ENCODE measurements around the gene CORIN.
"Not testable (repeated sequence)": the region's sequence is repeated elsewhere in the genome, so short reads cannot be mapped to it uniquely, and the experiment has no call there.

CORIN gene

DNA sequence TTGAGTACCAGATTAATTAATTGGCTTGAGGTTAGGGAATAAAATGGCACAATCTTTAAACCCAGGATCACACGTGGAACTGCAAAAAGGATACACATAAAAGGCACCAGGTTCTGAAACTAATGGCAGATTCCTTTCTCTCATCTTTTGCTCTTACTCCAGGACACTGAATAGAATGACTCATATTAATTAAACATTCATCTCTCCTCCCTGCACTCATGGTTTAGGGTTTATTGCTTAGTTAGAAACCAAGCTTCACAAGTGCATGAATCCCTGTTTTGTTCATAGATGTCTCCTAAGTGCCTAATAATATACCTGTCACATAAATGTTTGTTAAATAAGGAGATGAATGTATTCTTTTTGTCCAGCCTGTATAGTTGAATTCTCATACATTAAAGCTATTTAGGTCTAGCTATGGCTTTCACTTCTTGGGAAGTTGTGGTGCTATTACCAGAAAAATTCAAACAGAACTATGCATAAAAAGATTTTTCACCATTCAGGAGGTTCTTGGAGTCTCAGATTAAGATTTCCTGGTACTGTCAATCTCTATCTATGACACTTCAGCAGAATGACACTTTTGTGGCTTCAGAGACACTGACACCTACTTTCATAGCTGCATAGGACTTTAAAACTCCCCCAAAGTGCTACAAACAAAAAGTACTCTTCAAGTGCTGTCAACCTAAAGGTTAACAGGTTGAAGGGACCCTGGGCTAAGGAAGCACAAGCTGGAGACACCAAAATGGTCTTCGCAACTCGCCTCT lies 7.4 kb downstream of the CORIN start:
- DNase-seq: no peak

DNA sequence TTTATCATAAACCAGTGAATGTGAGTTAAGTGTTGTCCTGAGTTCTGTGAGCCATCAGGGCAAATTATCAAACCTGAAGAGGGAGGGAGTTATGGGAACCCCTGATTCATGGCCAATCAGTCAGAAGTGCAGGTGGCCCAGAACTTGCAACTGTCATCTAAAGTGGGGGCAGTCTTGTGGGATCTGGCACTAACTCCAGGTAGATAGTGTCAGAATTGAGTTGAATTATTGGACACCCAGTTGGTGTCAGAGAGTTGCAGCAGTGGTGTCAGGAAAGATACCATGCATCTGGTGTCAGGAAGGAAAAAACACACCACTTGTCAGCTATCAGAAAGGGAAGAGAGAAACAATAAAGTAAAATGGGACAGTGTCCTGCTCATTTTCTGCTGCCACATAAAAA lies 8.4 kb downstream of the CORIN start:
- DNase-seq: no peak

DNA sequence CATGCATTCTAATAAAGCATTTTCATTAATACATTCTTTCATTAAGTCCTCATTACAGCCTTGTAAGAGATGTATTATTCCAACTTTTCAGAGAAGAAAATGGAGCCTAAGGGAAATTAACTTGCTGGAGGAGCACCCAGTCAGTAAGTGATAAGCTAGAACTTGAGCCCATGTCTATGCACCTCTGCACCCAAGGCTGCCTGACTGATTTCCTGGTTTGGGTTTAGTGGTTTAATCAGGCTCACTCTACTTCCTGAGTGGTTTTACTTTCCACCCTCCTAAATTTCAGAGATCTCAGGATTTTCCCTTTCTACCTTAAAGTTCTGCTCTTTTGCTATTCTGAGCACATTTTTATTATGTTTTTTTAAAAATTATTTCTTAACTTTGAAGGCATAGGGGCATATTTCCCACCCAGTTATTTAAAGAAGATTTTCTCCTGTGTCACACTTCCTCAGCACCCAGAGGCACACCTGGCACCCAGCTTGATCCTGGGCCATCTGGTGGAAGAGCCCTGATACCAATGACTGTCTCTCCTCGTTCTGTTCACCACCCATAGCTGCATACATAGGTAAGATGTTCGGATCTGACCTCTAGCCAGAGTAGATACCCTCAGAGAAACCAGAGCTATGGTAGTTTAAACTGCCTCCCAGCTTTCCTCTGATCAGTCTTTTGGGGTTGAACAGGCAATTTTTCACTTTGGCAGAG lies 10.4 kb downstream of the CORIN start:
- DNase-seq: no peak

DNA sequence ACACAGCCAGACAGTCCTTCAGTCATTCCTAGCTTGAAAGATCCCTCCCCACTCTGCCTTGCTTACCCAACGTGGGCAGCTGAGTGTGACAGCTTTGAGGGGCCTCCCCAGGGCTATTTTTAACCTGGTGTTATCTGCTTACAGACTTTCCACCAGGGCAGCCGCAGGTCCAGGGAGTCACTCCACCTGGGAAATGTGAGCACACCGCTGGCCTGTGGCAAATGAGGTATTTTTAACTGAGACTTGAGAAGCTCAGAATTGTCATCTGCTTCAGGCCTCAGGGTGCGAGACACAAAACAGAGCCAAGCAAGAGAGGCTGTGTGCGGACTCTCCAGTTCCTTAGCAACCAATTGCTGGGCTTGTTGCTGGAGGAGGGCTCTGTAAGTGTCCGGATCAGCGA lies 13.0 kb downstream of the CORIN start:
- no peak for DNase-seq

DNA sequence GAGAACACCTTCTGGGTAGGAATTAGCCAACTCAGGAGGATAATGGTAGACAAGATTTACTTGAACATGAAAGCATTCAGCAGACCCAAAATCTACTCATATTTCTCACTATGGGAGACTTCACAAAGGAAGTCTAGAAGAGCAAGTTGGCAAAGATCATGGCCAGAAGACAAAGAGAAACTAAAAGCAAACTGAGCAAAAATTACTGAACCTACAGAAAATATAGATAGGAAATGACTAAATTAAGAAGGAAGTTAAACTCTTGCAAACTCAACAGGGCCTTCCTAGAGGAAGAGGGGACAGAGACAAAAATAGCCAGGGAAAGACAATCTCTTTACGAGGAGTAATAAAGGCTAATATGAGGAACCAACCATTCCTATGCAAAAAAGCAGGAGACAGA lies 18.7 kb downstream of the CORIN start:
- DNase-seq: no peak

DNA sequence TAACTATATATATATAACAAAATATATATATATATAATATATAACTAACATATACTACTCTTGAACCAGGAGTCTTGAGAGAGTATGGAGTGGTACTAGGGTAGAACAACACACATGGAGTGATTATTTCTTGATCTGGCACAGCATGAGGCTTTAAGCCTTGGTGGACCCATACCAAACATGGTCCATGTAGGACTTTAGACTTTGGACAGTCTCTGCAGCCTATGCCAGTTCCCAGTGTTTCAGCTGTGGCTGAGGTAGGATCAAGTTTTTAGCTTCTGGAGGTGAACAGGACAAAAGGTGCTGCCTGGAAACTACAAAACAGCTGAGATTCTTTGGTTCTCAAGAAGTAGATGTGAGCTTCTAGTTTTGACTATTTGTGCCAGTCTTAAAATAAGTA lies 20.6 kb downstream of the CORIN start:
- no peak for DNase-seq

DNA sequence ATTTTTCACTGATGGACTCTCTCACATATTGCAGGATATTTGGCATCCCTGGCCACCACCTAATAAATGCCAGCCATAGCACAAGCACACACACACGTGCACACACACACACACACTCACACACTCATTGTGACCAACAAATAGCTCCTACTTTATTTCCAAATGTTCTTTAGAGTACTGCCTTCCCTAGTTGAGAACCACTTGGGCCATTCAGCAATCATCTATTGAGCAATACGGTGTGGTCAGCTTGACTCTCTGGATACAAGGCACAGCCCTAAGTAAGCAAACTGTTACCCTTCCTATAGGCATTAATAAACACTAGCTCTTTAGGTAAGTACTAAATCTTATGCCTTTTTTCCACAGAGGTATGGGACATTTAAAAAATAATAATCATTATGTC lies 21.1 kb downstream of the CORIN start:
- no peak for DNase-seq

DNA sequence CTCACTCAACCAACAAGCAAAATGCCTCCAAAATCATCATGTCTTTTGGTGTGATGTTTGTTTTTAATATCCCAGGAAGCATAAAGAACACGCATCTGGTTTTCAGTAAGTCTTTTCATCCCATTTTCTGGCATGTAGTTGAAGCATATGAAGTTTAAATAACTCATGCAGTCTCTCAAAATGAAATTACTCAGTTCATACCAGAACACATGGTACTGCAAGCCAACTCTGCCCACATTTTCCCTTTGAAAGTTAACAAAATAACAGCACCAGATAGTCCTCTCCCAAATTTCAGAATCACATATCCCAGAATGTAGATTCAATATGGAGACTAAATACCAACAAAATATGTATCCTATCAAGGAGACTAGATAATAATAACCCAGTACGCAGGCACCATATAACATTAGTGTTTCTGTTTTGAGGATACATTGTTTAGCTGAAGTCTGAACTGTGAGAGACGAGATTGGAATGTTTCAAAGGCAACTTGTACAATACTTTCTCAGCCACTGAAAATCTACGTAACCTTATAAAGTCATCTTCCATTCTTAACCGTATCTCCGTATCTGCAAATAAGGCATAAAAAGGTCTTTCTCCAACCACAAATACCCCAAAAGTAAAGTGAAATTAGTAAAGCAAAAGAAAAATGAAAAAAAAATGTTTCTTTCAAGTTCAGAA lies 23.1 kb downstream of the CORIN start:
- DNase-seq: no peak

DNA sequence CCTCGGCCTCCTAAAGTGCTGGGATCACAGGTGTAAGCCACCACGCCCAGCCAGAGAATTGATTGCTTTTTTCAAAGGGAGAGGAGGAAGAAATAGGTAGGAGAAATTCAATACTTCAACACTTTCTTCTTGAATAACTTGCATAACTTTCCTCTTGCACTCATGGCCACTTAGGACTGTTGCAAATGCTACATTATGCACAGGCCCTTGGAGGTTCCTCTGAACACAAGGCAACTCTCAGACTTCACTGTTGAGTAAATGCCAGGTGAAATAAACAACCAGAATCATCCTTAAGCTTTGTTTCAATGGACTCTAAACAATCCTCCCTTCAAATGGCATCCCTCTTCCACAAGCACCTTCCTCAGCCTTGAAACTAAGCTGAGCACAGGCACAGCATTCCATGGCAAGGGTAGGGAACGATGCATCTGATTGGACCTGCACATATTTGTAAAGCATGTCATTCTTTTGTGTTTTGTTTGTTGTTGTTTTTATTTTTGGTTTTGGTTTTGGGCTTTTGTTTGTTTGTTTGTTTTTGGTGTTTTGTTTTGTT lies 28.1 kb downstream of the CORIN start:
- DNase-seq: no peak

DNA sequence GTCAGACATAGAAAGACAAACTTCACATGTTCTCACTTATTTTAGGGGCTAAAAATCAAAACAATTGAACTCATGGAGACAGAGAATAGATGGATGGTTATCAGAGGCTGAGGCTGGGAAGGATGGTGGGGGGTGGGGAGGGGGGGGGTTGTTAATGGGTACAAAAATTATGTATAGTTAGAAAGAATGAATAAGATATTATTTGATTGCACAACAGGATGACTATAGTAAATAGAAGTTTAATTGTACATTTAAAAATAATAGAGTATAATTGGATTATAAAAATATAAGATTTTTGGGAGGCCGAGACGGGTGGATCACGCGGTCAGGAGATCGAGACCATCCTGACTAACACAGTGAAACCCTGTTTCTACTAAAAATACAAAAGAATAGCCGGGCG lies 33.3 kb downstream of the CORIN start:
- DNase-seq: no peak

DNA sequence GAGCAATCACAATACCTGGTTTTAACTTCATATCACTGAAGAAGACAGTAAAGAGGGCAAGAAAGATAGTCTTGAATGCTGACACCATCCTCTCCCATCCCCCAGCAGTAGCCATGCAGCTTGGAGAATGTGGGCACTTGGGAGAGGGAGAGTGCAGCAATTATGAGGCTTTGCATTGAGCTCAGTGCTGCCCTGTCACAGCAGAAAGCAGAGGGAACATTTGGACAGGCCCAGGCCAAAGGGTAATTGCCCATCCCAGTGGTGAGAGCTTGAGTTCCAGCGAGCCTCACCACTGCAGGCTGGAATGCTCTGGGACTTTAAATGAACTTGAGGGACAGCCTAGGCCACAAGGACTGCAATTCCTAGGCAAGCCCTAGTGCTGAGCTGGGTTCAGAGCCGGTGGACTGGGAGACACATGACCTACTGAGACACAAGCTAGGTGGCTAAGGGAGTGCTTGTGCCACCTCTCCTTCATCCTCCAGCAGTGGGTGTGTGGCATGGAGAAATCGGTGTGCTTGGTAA lies 36.3 kb downstream of the CORIN start:
- DNase-seq: no peak

DNA sequence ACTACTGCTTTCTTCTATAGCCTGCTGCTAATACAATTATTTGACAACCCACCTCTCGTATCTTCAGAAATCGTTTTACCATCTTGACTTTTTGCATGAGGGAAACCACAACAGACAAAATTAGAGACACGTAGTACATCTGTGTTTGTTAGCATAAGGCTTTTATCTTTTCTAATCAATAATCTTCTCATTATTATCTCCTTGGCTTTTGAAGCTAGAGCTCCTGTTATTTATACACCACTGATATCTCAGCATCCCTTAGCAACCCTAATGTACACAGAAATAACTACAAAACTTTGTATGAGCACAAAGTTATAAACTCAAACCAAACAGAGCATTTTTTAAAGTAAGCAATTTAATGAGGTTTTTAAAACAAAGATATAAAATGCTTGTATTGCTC lies 39.7 kb downstream of the CORIN start:
- no peak for DNase-seq

DNA sequence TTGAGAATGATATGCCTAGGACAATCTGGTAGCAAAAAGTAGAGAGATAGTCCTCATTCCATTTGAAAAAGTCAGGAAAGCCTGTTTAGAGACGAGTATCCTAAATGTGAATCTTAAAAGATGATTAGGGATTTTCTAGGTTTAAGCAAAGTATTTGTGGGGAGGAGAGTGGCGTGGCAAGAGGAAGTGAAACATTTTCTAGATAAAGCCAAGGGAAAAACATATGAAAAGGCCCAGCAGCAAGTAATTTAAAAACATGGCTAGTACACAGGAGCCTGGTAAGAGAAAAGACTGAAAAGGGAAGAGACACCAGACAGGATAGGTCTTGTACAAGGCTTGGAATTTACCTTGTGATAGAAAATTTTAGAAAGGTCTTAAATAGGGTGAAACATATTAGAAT lies 45.9 kb downstream of the CORIN start:
- no peak for DNase-seq

DNA sequence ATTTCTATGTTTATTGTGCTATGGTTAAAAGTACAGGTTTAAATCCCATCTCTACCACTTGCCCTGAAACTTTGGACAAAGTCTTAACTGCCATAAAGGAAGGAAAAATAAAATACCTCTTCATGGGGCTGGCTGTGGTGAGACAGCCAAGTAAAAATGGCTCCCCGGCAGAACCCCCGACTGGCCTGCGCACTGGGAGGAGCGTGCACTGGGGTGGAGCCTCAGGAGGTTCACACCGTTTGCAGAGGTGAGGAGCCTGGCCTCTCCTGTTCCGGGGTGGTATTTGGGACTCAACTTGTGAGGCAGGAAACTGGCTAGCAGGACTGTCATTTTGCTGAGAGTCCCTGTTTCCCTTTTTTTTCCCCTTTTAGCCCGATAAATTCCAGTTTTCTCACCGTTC lies 47.8 kb downstream of the CORIN start:
- DNase-seq: no peak

DNA sequence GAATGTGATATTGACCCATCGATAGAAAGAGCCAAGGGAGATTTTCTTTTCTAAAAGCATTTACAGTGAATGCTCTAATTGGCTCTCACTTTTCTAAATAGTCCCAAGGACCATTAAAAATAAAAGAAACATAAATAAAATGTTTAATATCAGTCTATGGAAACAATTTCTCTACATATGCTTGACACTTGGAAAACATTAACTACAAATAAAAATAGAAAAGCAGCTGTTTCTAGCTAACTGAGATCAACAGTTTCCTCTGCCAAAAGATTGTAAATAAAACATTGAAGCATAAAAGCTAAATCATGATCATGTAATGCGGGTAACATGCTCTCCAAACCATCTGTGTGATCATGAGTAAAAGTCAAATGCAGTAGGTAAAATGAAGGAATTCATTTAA lies 49.7 kb downstream of the CORIN start:
- no peak for DNase-seq

DNA sequence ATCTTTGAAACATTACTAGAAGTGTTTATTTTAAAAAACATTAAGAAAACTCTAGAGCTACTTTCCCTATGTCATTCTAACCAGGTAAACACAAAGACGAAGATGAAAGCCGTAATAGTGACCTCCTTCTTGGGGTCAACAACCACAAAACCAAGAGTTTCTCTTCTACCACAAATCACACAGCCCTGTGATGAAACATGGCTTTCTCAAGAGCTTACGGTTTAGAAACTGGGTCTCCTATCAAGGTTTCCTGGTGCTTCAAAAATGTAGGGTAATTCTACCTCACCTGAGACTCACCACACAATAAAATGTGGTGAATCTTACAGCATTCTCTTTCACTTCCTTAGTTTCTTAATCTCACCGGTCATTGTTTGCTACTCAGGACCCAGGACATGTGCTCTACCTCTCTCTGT lies 50.9 kb downstream of the CORIN start:
- DNase-seq: no peak

DNA sequence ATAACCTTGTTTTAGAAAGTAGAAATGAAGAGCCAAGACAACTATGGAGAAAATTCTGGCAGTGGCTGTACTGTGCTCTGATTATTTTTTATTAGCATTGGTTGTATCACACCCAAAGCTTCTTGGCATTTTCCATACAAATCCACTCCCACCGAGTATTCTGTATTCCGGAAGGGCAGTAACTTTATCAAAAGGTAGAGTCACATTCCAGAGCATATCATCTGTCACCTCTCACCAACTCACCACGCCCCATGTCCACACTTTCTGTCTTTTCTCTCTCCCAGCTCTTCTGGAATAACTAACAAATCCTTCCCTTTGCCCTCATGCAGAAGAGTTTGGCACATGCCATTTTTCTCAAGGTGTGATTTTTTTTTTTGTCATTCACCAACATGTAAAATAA lies 52.7 kb downstream of the CORIN start:
- no peak for DNase-seq

DNA sequence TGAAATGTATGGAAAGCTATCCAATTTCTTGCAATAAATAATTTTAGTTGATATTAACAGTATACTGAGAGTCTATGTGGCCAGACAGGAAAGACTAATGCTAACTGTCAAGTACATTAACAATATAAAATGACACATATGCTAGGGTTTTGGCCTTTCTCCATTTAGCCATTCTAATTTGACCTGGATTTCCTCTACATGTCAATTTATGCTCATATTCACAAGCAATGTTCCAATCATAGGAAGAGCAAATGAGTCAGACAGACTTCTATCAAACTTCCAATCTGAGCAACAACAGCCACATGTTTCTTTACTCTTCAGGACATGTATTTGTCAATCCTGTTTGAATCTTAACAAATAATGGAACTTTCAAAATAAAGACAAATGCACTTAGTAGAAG lies 53.6 kb downstream of the CORIN start:
- no peak for DNase-seq

DNA sequence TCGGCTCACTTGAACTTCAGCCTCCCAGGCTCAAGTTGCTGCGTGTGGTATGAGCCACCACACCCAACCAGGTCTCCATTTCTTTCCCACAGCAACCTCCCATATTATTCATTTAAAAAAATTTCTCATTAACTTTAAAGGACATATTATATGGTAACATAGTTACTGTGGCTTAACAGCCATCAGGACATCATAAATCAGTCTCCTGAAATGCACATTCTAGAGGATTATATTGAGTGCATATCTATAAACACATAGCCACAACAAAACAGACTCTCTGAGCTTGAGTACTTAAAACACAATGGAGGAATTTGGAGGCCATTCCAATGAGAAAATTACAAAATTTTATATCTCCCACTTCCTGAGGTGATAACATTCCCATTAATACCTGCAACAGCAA lies 61.5 kb downstream of the CORIN start:
- DNase-seq: no peak

DNA sequence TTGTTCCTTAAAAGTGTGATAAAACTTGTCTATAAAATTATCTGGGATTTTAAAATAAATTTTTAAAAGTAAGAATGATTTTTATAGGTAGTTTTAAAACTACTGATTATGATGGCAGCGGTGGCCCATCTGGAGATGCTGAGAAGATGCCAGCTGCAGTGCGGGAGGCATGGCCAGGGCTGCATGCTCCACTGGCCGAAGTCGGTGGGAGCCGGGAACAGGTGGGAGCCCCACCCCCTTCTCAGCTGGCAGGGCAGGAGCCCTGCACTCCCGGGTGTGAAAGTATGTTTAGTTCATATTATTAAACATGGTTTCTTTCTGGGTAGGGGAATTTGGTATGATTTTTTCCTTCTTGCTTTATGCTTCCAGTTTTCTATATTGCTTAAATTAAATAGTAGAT lies 63.8 kb downstream of the CORIN start:
- DNase-seq: no peak

DNA sequence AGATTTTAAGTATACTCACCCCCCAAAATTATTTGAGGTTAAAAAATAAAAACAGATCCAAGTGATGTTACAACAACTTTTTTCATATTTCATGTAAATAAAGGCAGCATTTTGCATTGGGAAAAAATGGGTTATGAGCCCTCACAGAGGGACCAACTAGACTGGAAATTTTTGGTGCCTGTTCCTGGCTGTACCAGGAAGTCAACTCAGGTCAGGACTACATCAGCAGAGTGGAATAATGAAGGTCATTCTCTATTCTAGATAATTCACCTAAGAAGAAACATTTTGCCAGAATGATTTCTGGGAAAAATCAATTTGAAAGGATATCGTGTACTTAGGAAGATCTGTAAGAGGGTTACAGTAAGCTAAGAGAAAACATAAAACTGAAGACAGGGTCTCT lies 66.8 kb downstream of the CORIN start:
- no peak for DNase-seq

DNA sequence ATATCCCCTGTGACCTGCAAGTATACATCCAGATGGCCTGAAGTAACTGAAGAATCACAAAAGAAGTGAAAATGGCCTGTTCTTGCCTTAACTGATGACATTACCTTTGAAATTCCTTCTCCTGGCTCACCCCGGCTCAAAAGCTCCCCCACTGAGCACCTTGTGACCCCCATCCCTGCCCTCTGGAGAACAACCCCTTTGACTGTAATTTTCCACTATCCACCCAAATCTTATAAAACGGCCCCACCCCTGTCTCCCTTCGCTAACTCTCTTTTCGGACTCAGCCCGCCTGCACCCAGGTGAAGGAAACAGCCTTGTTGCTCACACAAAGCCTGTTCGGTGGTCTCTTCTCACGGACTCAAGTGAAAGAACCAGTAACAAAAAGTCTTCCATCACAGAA lies 69.9 kb downstream of the CORIN start:
- not testable (repeated sequence) for DNase-seq

DNA sequence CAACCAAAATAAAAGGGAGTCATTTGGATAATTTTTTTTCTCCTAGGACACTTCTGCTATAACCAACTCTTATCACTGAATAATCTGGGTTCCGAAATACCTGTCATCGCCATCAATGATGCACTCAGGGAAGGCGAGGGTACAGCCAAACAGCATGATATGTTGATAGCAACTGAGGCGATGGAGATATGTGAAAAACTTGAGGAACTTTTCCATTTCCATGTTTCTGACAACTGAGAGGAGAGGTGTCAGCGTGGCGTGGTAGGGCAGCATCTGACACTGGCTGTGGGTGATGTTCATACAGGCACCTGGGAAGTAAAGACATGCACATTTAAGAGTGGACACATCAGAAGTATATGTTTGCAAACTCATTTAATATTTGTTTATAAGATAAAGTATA lies 74.6 kb downstream of the CORIN start:
- DNase-seq: no peak
